NOMO-1 treated with dmso at 0.1 percent for 144 hours (cell line): ENCODE data around the gene FANCM.
"Not testable (repeated sequence)": the region's sequence is repeated elsewhere in the genome, so short reads cannot be mapped to it uniquely, and the experiment has no call there.

ENCODE experiments used
- DNase-seq: peaks from one replicate; lab custom pipeline; 2025; ENCODE audit not compliant: unreplicated experiment; lab: John Stamatoyannopoulos, UW

The FANCM gene

GRCh38 chr14:45136399-45136798 lies 669 bp downstream of the FANCM start:
- no peak for DNase-seq

GRCh38 chr14:45140661-45141187 lies 5.0 kb downstream of the FANCM start:
- no peak for DNase-seq

- not testable (repeated sequence) for DNase-seq
Measured at GRCh38 chr14:45142083-45142482, 6.4 kb downstream of the FANCM start.

- no peak for DNase-seq
Measured at GRCh38 chr14:45144658-45145057, 8.9 kb downstream of the FANCM start.

- no peak for DNase-seq
Measured at GRCh38 chr14:45145214-45145613, 9.5 kb downstream of the FANCM start.

- DNase-seq, result no peak
Measured at GRCh38 chr14:45149602-45150001, 13.9 kb downstream of the FANCM start.

GRCh38 chr14:45150386-45150890 lies 14.7 kb downstream of the FANCM start:
- no peak for DNase-seq

- DNase-seq, result no peak
Measured at GRCh38 chr14:45156067-45156466, 20.3 kb downstream of the FANCM start.

- no peak for DNase-seq
Measured at GRCh38 chr14:45169906-45170305, 34.2 kb downstream of the FANCM start.

GRCh38 chr14:45177076-45177475 lies 41.3 kb downstream of the FANCM start:
- peak; percentile 91 for DNase-seq

- no peak for DNase-seq
Measured at GRCh38 chr14:45181329-45181728, 45.6 kb downstream of the FANCM start.

GRCh38 chr14:45181806-45182205 lies 46.1 kb downstream of the FANCM start:
- DNase-seq, result no peak

- DNase-seq, result no peak
Measured at GRCh38 chr14:45185100-45185814, 49.5 kb downstream of the FANCM start.

- DNase-seq, result no peak
Measured at GRCh38 chr14:45194964-45195363, 59.2 kb downstream of the FANCM start.

- DNase-seq, result no peak
Measured at GRCh38 chr14:45198551-45198950, 62.8 kb downstream of the FANCM start.

GRCh38 chr14:45199230-45199629 lies 63.5 kb downstream of the FANCM start:
- DNase-seq, result no peak

GRCh38 chr14:45201905-45202304 lies 66.2 kb downstream of the FANCM start:
- no peak for DNase-seq

GRCh38 chr14:45204241-45204640 lies 68.5 kb downstream of the FANCM start:
- no peak for DNase-seq

GRCh38 chr14:45210159-45210558 lies 74.4 kb downstream of the FANCM start:
- no peak for DNase-seq

- no peak for DNase-seq
Measured at GRCh38 chr14:45211295-45211694, 75.6 kb downstream of the FANCM start.

GRCh38 chr14:45212231-45212630 lies 76.5 kb downstream of the FANCM start:
- DNase-seq, result no peak

- DNase-seq, result not testable (repeated sequence)
Measured at GRCh38 chr14:45213716-45214115, 78.0 kb downstream of the FANCM start.

- DNase-seq, result not testable (repeated sequence)
Measured at GRCh38 chr14:45214341-45214740, 78.6 kb downstream of the FANCM start.
